ENCODE results near the gene CABP5. TPM values are rescaled to one million over a fixed set of nuclear protein-coding genes. Genes with fewer than 3 reads are reported as not detected.

The CABP5 gene
- total RNA-seq, 4 donors from 2014 or later = not detected

DNA sequence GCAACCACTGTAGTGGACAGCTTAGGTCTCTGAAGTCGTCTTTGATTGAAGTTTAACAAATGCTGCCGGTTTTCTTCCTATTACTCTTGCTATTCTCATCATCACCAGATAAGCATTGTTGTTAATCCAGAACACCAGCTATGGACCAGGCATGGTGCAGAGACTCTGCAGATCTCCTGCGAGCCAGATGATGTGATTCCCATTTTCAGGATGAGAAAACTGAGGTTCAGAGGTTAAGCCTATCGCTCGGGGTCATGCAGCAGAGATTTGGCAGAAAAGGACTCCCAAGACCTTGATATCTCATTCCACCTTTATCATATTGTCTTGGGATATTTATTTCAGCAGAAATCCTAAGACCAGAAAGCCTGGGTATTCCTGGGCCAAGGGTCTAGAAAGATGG lies 16.5 kb upstream of the CABP5 start:
- no peaks in the 10 kb centered on the region for H3K4me1 ChIP-seq
- no peaks in the 10 kb centered on the region for H3K9me3 ChIP-seq
- DNase-seq (ENCODE audit: low spot score in 2 of 2) = no peak
- 94% methylated on average over 5 of the region's 5 CpGs for WGBS
- H3K27me3 ChIP-seq = no peaks in the 10 kb centered on the region
- H3K4me3 ChIP-seq = no peak overlapping the region
- no peak overlapping the region for H3K27ac ChIP-seq
- TF ChIP-seq POLR2A (IDR thresholded peaks at IDR 0.05) (no peak), POLR2AphosphoS5 (IDR thresholded peaks at IDR 0.05) (no peak), EP300 (IDR thresholded peaks at IDR 0.05) (no peak)
- TF ChIP-seq, protein P1, sequence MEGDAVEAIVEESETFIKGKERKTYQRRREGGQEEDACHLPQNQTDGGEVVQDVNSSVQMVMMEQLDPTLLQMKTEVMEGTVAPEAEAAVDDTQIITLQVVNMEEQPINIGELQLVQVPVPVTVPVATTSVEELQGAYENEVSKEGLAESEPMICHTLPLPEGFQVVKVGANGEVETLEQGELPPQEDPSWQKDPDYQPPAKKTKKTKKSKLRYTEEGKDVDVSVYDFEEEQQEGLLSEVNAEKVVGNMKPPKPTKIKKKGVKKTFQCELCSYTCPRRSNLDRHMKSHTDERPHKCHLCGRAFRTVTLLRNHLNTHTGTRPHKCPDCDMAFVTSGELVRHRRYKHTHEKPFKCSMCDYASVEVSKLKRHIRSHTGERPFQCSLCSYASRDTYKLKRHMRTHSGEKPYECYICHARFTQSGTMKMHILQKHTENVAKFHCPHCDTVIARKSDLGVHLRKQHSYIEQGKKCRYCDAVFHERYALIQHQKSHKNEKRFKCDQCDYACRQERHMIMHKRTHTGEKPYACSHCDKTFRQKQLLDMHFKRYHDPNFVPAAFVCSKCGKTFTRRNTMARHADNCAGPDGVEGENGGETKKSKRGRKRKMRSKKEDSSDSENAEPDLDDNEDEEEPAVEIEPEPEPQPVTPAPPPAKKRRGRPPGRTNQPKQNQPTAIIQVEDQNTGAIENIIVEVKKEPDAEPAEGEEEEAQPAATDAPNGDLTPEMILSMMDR (IDR thresholded peaks at IDR 0.05) = no peak
- H3K36me3 ChIP-seq = no peaks in the 10 kb centered on the region

GRCh38 chr19:48059331-48059730 lies 15.5 kb upstream of the CABP5 start:
- H3K36me3 ChIP-seq = no peaks in the 10 kb centered on the region
- no peaks in the 10 kb centered on the region for H3K27me3 ChIP-seq
- no peak overlapping the region for H3K27ac ChIP-seq
- 92% methylated on average over 6 of the region's 6 CpGs for WGBS
- H3K9me3 ChIP-seq = no peaks in the 10 kb centered on the region
- TF ChIP-seq EP300 (IDR thresholded peaks at IDR 0.05) (no peak), POLR2A (IDR thresholded peaks at IDR 0.05) (no peak), POLR2AphosphoS5 (IDR thresholded peaks at IDR 0.05) (no peak)
- TF ChIP-seq, protein P1 (IDR thresholded peaks at IDR 0.05) = no peak
- DNase-seq (ENCODE audit: low spot score in 2 of 2) = no peak
- no peak overlapping the region for H3K4me3 ChIP-seq
- no peaks in the 10 kb centered on the region for H3K4me1 ChIP-seq

DNA sequence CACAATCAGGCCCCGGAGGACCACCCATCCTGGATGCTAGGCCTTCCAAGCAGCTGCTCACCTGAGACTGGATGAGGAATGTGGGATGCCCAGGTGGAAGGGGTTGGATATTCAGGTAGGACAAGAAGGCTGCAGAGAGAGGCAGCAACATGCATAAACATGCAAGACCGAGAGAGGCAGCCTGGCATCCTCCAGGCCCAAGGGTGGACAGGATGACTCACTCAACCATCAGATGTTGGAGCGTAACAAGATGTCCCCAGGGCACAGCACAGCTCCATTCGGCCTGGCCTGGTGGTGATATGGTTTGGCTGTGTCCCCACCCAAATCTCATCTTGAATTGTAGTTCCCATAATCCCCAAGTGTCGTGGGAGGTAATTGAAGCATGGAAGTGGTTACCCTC lies 10.0 kb upstream of the CABP5 start:
- no peaks in the 10 kb centered on the region for H3K27me3 ChIP-seq
- TF ChIP-seq EP300 (IDR thresholded peaks at IDR 0.05) = no peak
- TF ChIP-seq, protein P1 (IDR thresholded peaks at IDR 0.05) = no peak
- TF ChIP-seq POLR2AphosphoS5 (IDR thresholded peaks at IDR 0.05) = no peak
- no peak for TF ChIP-seq POLR2A (IDR thresholded peaks at IDR 0.05)
- no peak overlapping the region for H3K4me3 ChIP-seq
- no peaks in the 10 kb centered on the region for H3K36me3 ChIP-seq
- no peak overlapping the region for H3K27ac ChIP-seq
- 58% methylated on average over 5 of the region's 5 CpGs for WGBS
- H3K9me3 ChIP-seq = no peaks in the 10 kb centered on the region
- no peaks in the 10 kb centered on the region for H3K4me1 ChIP-seq
- DNase-seq (ENCODE audit: low spot score in 2 of 2) = no peak

DNA sequence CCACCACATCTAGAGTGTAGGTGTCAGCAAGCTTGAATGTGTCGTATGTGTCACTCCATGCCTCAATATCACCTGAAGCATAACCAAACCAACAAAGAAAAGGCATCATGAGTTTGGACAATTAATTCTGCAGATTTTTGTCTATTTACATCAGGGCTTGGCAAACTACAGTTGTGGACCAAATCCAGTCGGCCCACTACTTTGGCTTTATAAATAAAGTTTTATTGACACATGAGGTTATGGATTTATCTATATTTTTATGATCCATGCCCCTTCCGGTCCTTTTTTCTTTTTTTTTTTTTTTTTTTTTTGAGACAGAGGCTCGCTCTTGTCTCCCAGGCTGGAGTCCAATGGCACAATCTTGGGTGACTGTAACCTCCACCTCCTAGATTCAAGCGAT lies 9.2 kb upstream of the CABP5 start:
- no peak for DNase-seq (ENCODE audit: low spot score in 2 of 2)
- H3K27ac ChIP-seq = no peak overlapping the region
- H3K36me3 ChIP-seq = peaks cover 3% of the 10 kb centered on the region
- WGBS = 90% methylated on average over 5 of the region's 5 CpGs
- no peaks in the 10 kb centered on the region for H3K9me3 ChIP-seq
- no peaks in the 10 kb centered on the region for H3K4me1 ChIP-seq
- H3K4me3 ChIP-seq = no peak overlapping the region
- TF ChIP-seq POLR2AphosphoS5 (IDR thresholded peaks at IDR 0.05) (no peak), POLR2A (IDR thresholded peaks at IDR 0.05) (no peak), EP300 (IDR thresholded peaks at IDR 0.05) (no peak)
- TF ChIP-seq, protein P1 (IDR thresholded peaks at IDR 0.05) = no peak
- no peaks in the 10 kb centered on the region for H3K27me3 ChIP-seq

DNA sequence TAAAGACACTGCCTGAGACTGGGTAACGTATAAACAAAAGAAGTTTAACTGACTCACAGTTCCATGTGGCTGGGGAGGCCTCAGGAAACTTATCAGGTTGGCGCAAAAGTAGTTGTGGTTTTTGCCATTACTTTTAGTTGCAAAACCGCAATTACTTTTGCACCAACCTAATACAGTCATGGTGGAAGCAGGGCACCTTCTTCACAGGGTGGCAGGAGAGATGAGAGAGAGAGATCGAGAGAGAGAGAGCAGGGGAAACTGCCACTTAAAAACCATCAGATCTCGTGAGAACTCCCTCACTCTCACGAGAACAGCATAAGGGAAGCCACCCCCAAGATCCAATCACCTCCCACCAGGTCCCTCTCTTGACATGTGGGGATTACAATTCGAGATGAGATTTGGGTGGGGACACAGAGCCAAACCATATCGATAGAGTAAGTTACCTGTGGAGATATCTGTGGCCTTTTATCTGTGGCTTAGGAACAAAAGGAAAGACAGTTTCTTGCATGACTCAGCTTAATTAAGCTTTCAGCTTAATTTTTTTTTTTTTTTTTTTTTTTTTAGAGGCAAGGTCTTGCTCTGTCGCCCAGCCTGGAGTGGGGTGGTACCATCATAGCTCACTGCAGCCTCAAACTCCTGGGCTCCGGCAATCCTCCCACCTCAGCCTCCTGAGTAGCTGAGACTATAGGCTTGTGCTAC lies 7.6 kb upstream of the CABP5 start:
- 90% methylated on average over 10 of the region's 10 CpGs for WGBS
- DNase-seq (ENCODE audit: low spot score in 2 of 2) = no peak
- no peak for TF ChIP-seq EP300 (IDR thresholded peaks at IDR 0.05)
- TF ChIP-seq POLR2AphosphoS5 (IDR thresholded peaks at IDR 0.05) = no peak
- no peaks in the 10 kb centered on the region for H3K4me1 ChIP-seq
- H3K9me3 ChIP-seq = no peaks in the 10 kb centered on the region
- no peak overlapping the region for H3K27ac ChIP-seq
- H3K27me3 ChIP-seq = no peaks in the 10 kb centered on the region
- peaks cover 7% of the 10 kb centered on the region for H3K36me3 ChIP-seq
- H3K4me3 ChIP-seq = no peak overlapping the region

- Histone ChIP-seq H3K27me3 (peaks cover 15% of the 10 kb centered on the region), H3K9me3 (no peaks in the 10 kb centered on the region), H3K4me1 (no peaks in the 10 kb centered on the region), H3K27ac (no peak overlapping the region), H3K4me3 (no peak overlapping the region), H3K36me3 (peaks cover 7% of the 10 kb centered on the region)
- no peak for DNase-seq (ENCODE audit: low spot score in 2 of 2)
- 80% methylated on average over 5 of the region's 5 CpGs for WGBS
- TF ChIP-seq POLR2A (IDR thresholded peaks at IDR 0.05) (no peak), EP300 (IDR thresholded peaks at IDR 0.05) (no peak), POLR2AphosphoS5 (IDR thresholded peaks at IDR 0.05) (no peak)
- TF ChIP-seq, protein P1 (IDR thresholded peaks at IDR 0.05) = no peak
Observed at GRCh38 chr19:48044561-48044960, 682 bp upstream of the CABP5 start.
